HepG2 (cell line): ENCODE measurements around the gene SLC4A8. TPM values are rescaled to one million over a fixed set of nuclear protein-coding genes. Genes with fewer than 3 reads are reported as not detected.

Experiments
- ATAC-seq: fragments of 200-7000 bp; cut with Tn5 transposase; 3 replicates; pipeline ENCODE4 v1.9.1; 2020; ENCODE audit warnings: mild to moderate bottlenecking, moderate library complexity
- BruUV-seq: library from RNA; stranded (reverse); fragments of 400-500 nt; replicated peaks from 2 replicates; lab custom pipeline; 2021; lab: Mats Ljungman, UMichigan
- CTCF ChIA-PET: fragments of 300-600 bp; formaldehyde crosslinking; extraction: SDS; loops from one replicate; lab custom pipeline; 2021; ENCODE audit warnings: low total read pairs, inconsistent platforms, low intra/inter-chr PET ratio; lab: Yijun Ruan, JAX
- POLR2A ChIA-PET: fragments of 350-600 bp; sonication (Branson Sonifier 250); formaldehyde crosslinking; loops from one replicate; lab custom pipeline; 2020; ENCODE audit warnings: antibody characterized with exemption, inconsistent platforms; lab: Yijun Ruan, JAX
- DNase-seq: peaks from one replicate; pipeline ENCODE4 v3.0.0-alpha.2; 2015; ENCODE audit warnings: low spot score
- FAIRE-seq: peaks from 3 replicates; lab custom pipeline; 2011; peaks lifted over from hg19 to GRCh38; lab: Jason Lieb, UNC
- H2AFZ ChIP-seq: one replicate; pipeline ENCODE4 v1.6.1; 2011; ENCODE audit warnings: low read length, inconsistent platforms
- H3K27ac ChIP-seq: fragments of 300-600 bp; 3 replicates; pipeline ENCODE4 v1.8.0; 2011; ENCODE audit warnings: mixed run types, mild to moderate bottlenecking, mixed read lengths, low read length, inconsistent platforms; ENCODE audit not compliant: insufficient read depth; ENCODE audit errors: extremely low read length
- H3K27me3 ChIP-seq, 2 experiments: fragments of 200-600 bp in 1 of 2; 2 replicates in 1 of 2; 3 replicates in 1 of 2; pipeline versions ENCODE4 v1.6.0 to v1.8.0; 2011; ENCODE audit warnings: low read length in 2 of 2, mild to moderate bottlenecking in 2 of 2, moderate library complexity in 2 of 2, inconsistent platforms in 1 of 2; ENCODE audit not compliant: insufficient read depth in 2 of 2, control insufficient read depth in 1 of 2
- H3K36me3 ChIP-seq, 2 experiments: fragments of 200-600 bp in 1 of 2; replicated peaks in 1 of 2; 2 replicates in 1 of 2; 3 replicates in 1 of 2; pipeline versions ENCODE4 v1.5.1 to v1.8.0; 2011; ENCODE audit warnings: low read length in 2 of 2, inconsistent platforms in 1 of 2; ENCODE audit not compliant: insufficient read depth in 2 of 2, control insufficient read depth in 1 of 2
- H3K4me1 ChIP-seq: 2 replicates; pipeline ENCODE4 v1.5.1; 2012; ENCODE audit warnings: low read length, inconsistent platforms; ENCODE audit not compliant: insufficient read depth
- H3K4me2 ChIP-seq: 2 replicates; pipeline ENCODE4 v1.6.0; 2011; ENCODE audit warnings: low read depth, low read length, inconsistent platforms
- H3K4me3 ChIP-seq, 3 experiments: fragments of 200-600 bp in 1 of 3; sonication (generic), shearing (Covaris generic) in 1 of 3; replicated peaks in 1 of 3; 2 replicates each; pipeline ENCODE4 v1.5.1; 2011 to 2016; ENCODE audit warnings: low read length in 3 of 3, inconsistent platforms in 2 of 3, low read depth in 2 of 3, mild to moderate bottlenecking in 2 of 3, control low read depth in 1 of 3, mixed read lengths in 1 of 3; ENCODE audit not compliant: insufficient read depth in 1 of 3
- H3K79me2 ChIP-seq: one replicate; pipeline ENCODE4 v1.6.1; 2011; ENCODE audit warnings: low read length, inconsistent platforms; ENCODE audit not compliant: insufficient read depth
- H3K9ac ChIP-seq: 2 replicates; pipeline ENCODE4 v1.6.0; 2011; ENCODE audit warnings: mild to moderate bottlenecking, low read depth, low read length, inconsistent platforms; ENCODE audit not compliant: insufficient read depth
- H3K9me3 ChIP-seq: 2 replicates; pipeline ENCODE4 v1.5.1; 2012; ENCODE audit warnings: mild to moderate bottlenecking, low read length
- H4K20me1 ChIP-seq: 2 replicates; pipeline ENCODE4 v1.6.0; 2011; ENCODE audit warnings: inconsistent platforms, mild to moderate bottlenecking, low read length, moderate library complexity; ENCODE audit not compliant: insufficient read depth
- ZNF329 ChIP-seq: sonication (generic); formaldehyde crosslinking; IDR thresholded peaks from 2 replicates; pipeline ENCODE4 v1.9.0; 2021; ENCODE audit warnings: low read depth, mild to moderate bottlenecking, missing genetic modification reagents
- ZNF543 ChIP-seq: sonication (generic); formaldehyde crosslinking; IDR thresholded peaks from 2 replicates; pipeline ENCODE4 v1.4.0; 2020; ENCODE audit warnings: mild to moderate bottlenecking, missing genetic modification reagents
- WGBS: methylation state at CpG from one replicate; pipeline ENCODE4 v1.1.6; 2017; ENCODE audit warnings: low lambda C conversion rate; 5-methylcytosine and 5-hydroxymethylcytosine counted together
- in situ Hi-C: cut with HindIII; loops from 2 replicates; pipeline ENCODE4 v1.10.0; 2017; ENCODE audit warnings: low pct_unique_long_range_greater_than_20kb; ENCODE audit not compliant: extremely low pct_ligation_motif_present
- intact Hi-C: fragments of 100-400 bp; cut with micrococcal nuclease; formaldehyde crosslinking; loops from one replicate; pipeline ENCODE4 v1.10.0; 2022; ENCODE audit not compliant: unreplicated experiment
- polyA plus RNA-seq, 8 experiments: library from polyadenylated mRNA; depleted of rRNA in 3 of 8; stranded (reverse) in 7 of 8; unstranded in 1 of 8; fragments of >200 nt; fragmentation: Illumina TruSeq in 4 of 8; extraction: Trizol in 4 of 8; gene quantifications; 2 replicates each; pipeline versions ENCODE4 v1.2.1 to v1.2.3, GENCODE V29; 2011 to 2016; ENCODE audit warnings: low read depth in 4 of 8, missing spikeins in 1 of 8, mixed read lengths in 1 of 8; ENCODE audit not compliant: insufficient read depth in 1 of 8
- total RNA-seq, 5 experiments: library from RNA; depleted of rRNA; stranded (reverse); fragments of >200 nt; fragmentation: Illumina TruSeq; extraction: Trizol; gene quantifications; 2 replicates each; pipeline ENCODE4 v1.2.3, GENCODE V29; 2016; ENCODE audit warnings: low read depth in 1 of 5
- TF ChIP-seq, protein P1 (sequence below): sonication (generic); formaldehyde crosslinking; IDR thresholded peaks from 2 replicates; pipeline ENCODE4 v1.4.0; 2020; ENCODE audit warnings: missing genetic modification reagents, mild to moderate bottlenecking, borderline replicate concordance
- TF ChIP-seq, protein P2 (sequence below): sonication (generic); formaldehyde crosslinking; IDR thresholded peaks from 2 replicates; pipeline ENCODE4 v1.4.0; 2020; ENCODE audit warnings: missing genetic modification reagents
- TF ChIP-seq, protein P3 (sequence below): sonication (generic); formaldehyde crosslinking; IDR thresholded peaks from 2 replicates; pipeline ENCODE4 v1.4.0; 2020; ENCODE audit warnings: missing genetic modification reagents, mild to moderate bottlenecking, borderline replicate concordance

The SLC4A8 gene
- total and polyA plus RNA-seq, 2 of the 13 experiments (the other 11 are each of a cell fraction or from before 2014, with no cell fraction given), result under 0.01 to 0.07 TPM

DNA sequence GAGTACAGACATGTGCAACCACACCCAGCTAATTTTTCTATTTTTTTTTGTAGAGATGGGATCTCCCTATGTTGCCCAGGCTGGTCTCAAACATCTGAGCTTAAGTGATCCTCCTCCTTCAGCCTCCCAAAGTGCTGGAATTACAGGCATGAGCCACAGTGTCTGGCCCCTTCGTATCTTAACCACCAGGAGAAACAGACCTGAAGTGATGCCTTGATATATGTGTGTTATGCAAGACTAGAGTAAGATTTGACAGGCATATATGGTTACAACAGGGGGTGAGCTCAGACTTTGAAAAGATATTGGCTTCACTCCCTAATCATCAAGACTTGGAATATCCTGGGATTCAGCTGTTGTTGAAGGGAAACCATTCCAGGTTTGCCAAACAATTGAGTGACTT lies 22.7 kb upstream of the SLC4A8 start (continued):
- TF ChIP-seq, protein P1, sequence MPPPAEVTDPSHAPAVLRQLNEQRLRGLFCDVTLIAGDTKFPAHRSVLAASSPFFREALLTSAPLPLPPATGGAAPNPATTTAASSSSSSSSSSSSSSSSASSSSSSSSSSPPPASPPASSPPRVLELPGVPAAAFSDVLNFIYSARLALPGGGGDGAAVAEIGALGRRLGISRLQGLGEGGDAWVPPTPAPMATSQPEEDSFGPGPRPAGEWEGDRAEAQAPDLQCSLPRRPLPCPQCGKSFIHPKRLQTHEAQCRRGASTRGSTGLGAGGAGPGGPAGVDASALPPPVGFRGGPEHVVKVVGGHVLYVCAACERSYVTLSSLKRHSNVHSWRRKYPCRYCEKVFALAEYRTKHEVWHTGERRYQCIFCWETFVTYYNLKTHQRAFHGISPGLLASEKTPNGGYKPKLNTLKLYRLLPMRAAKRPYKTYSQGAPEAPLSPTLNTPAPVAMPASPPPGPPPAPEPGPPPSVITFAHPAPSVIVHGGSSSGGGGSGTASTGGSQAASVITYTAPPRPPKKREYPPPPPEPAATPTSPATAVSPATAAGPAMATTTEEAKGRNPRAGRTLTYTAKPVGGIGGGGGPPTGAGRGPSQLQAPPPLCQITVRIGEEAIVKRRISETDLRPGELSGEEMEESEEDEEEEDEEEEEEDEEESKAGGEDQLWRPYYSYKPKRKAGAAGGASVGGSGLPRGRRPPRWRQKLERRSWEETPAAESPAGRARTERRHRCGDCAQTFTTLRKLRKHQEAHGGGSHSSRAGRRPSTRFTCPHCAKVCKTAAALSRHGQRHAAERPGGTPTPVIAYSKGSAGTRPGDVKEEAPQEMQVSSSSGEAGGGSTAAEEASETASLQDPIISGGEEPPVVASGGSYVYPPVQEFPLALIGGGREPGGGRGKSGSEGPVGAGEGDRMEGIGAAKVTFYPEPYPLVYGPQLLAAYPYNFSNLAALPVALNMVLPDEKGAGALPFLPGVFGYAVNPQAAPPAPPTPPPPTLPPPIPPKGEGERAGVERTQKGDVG, result no peak
- TF ChIP-seq, protein P2, sequence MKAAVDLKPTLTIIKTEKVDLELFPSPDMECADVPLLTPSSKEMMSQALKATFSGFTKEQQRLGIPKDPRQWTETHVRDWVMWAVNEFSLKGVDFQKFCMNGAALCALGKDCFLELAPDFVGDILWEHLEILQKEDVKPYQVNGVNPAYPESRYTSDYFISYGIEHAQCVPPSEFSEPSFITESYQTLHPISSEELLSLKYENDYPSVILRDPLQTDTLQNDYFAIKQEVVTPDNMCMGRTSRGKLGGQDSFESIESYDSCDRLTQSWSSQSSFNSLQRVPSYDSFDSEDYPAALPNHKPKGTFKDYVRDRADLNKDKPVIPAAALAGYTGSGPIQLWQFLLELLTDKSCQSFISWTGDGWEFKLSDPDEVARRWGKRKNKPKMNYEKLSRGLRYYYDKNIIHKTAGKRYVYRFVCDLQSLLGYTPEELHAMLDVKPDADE (CRISPR knock-in tag), result no peak
- no peak for TF ChIP-seq ZNF543 (CRISPR knock-in tag)

DNA sequence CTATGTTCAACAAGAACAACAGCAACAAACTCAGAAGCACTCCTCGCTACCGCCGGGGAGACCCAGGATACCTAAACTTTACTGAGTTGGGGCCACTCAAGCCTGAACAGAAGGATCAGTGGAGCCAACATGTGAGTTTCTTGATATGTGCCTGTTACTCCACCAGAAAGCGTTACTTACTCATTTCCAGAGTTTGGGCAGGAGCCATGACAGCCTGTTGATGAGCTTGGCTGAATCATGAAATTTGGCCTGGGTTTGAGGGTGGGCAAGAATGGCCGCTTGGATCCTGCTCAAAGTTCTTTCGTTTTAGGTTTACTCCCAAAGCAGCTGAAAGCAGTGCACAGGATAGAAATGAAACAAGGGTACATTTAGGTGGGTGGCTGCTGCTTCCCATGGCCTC lies 21.5 kb upstream of the SLC4A8 start:
- H3K36me3 ChIP-seq, result no peaks in the 10 kb centered on the region
- in situ Hi-C loops, result no loop called here
- BruUV-seq, result no TSS peak
- H3K27ac ChIP-seq, result no peak overlapping the region
- H3K4me1 ChIP-seq, result peaks cover 14% of the 10 kb centered on the region
- 60% methylated on average over 6 of the region's 6 CpGs for WGBS
- H3K4me3 ChIP-seq, result no peak overlapping the region
- H3K4me2 ChIP-seq, result no peak overlapping the region
- no peak for FAIRE-seq
- no peak overlapping the region for H2AFZ ChIP-seq
- TF ChIP-seq ZNF329 (CRISPR knock-in tag), result no peak
- TF ChIP-seq, protein P3, sequence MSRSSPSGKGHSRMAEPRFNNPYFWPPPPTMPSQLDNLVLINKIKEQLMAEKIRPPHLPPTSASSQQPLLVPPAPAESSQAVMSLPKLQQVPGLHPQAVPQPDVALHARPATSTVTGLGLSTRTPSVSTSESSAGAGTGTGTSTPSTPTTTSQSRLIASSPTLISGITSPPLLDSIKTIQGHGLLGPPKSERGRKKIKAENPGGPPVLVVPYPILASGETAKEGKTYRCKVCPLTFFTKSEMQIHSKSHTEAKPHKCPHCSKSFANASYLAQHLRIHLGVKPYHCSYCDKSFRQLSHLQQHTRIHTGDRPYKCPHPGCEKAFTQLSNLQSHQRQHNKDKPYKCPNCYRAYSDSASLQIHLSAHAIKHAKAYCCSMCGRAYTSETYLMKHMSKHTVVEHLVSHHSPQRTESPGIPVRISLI, result no peak
- H3K9me3 ChIP-seq, result no peaks in the 10 kb centered on the region
- POLR2A ChIA-PET, result no interaction called here
- no peak overlapping the region for H3K9ac ChIP-seq
- DNase-seq, result no peak
- CTCF ChIA-PET, result no interaction called here
- intact Hi-C loops, result no loop called here
- no peak for ATAC-seq
- H4K20me1 ChIP-seq, result no peaks in the 10 kb centered on the region
- no peaks in the 10 kb centered on the region for H3K79me2 ChIP-seq
- H3K27me3 ChIP-seq, result no peaks in the 10 kb centered on the region
